HCT116 (cell line): Measurements from ENCODE around the gene UBXN10. TPM values are rescaled to one million over a fixed set of nuclear protein-coding genes. Genes with fewer than 3 reads are reported as not detected.
"Not testable (repeated sequence)": the region's sequence is repeated elsewhere in the genome, so short reads cannot be mapped to it uniquely, and the experiment has no call there.

Experiments
- ATAC-seq: fragments of 200-7000 bp; cut with Tn5 transposase; 2 replicates; pipeline ENCODE4 v1.9.1; 2020; ENCODE audit warnings: mild to moderate bottlenecking, moderate library complexity
- BruUV-seq: library from RNA; stranded (reverse); fragments of 400-500 nt; replicated peaks from 2 replicates; lab custom pipeline; 2021; lab: Mats Ljungman, UMichigan
- CTCF ChIA-PET: fragments of 300-600 bp; sonication (Branson Sonifier 250); formaldehyde crosslinking; loops from one replicate; lab custom pipeline; 2021; ENCODE audit warnings: antibody characterized with exemption; lab: Charles Lee
- POLR2A ChIA-PET: fragments of 300-600, 350-600 bp; sonication (Branson Sonifier 250); formaldehyde crosslinking; loops from one replicate; lab custom pipeline; 2021; ENCODE audit warnings: antibody characterized with exemption; lab: Charles Lee
- RAD21 ChIA-PET, 2 experiments: fragments of 300-600 bp; sonication (Branson Sonifier 250); formaldehyde crosslinking; loops; one replicate each; lab custom pipeline; 2023; ENCODE audit warnings: low total read pairs in 2 of 2; ENCODE audit not compliant: uncharacterized antibody in 2 of 2, unreplicated experiment in 2 of 2, low non-redundant PET in 1 of 2; lab: Charles Lee
- DNase-seq: peaks from one replicate; pipeline ENCODE4 v3.0.0-alpha.2; 2010; ENCODE audit warnings: low read depth, low spot score
- H2AFZ ChIP-seq: fragments of 200-600 bp; shearing (Covaris generic), sonication (generic); 2 replicates; pipeline ENCODE4 v1.6.1; 2017; ENCODE audit warnings: low read depth, mixed run types, mixed read lengths, antibody characterized with exemption, low read length; ENCODE audit not compliant: poor library complexity, severe bottlenecking
- H3K27ac ChIP-seq: 2 replicates; pipeline ENCODE4 v1.5.1; 2012; ENCODE audit warnings: low read depth, low read length
- H3K27me3 ChIP-seq: fragments of 200-600 bp; sonication (generic); 2 replicates; pipeline ENCODE4 v1.6.1; 2016; ENCODE audit warnings: mixed run types, low read length, mixed read lengths; ENCODE audit not compliant: insufficient read depth
- H3K36me3 ChIP-seq, 2 experiments: fragments of 200-500 bp in 1 of 2; fragments of 200-600 bp in 1 of 2; sonication (Bioruptor generic) in 1 of 2; sonication (generic) in 1 of 2; 2 replicates each; pipeline versions ENCODE4 v1.5.1 to v1.6.1; 2014 to 2016; ENCODE audit warnings: low read length in 2 of 2, inconsistent platforms in 1 of 2, mixed read lengths in 1 of 2, mixed run types in 1 of 2; ENCODE audit not compliant: insufficient read depth in 2 of 2, control insufficient read depth in 1 of 2
- H3K4me1 ChIP-seq, 2 experiments: fragments of 200-600 bp in 1 of 2; sonication (generic) in 1 of 2; 2 replicates each; pipeline versions ENCODE4 v1.5.1 to v1.6.1; 2012 to 2017; ENCODE audit warnings: low read length in 2 of 2, inconsistent platforms in 1 of 2, mild to moderate bottlenecking in 1 of 2, mixed read lengths in 1 of 2, mixed run types in 1 of 2, moderate library complexity in 1 of 2; ENCODE audit not compliant: insufficient read depth in 2 of 2, control insufficient read depth in 1 of 2
- H3K4me2 ChIP-seq: fragments of 200-600 bp; sonication (generic); 2 replicates; pipeline ENCODE4 v1.6.1; 2017; ENCODE audit warnings: mixed run types, low read length, mixed read lengths
- H3K4me3 ChIP-seq, 2 experiments: fragments of 200-600 bp in 1 of 2; sonication (generic) in 1 of 2; replicated peaks in 1 of 2; 2 replicates each; pipeline ENCODE4 v1.5.1; 2011 to 2016; ENCODE audit warnings: low read length in 2 of 2, control low read depth in 1 of 2, low read depth in 1 of 2, mild to moderate bottlenecking in 1 of 2, mixed read lengths in 1 of 2, mixed run types in 1 of 2
- H3K79me2 ChIP-seq: fragments of 200-600 bp; sonication (generic); 2 replicates; pipeline ENCODE4 v1.6.1; 2017; ENCODE audit warnings: mild to moderate bottlenecking, mixed run types, low read length, moderate library complexity, mixed read lengths; ENCODE audit not compliant: insufficient read depth
- H3K9ac ChIP-seq: fragments of 200-600 bp; sonication (generic); 2 replicates; pipeline ENCODE4 v1.6.1; 2016; ENCODE audit warnings: low read length, mixed read lengths
- H3K9me2 ChIP-seq: fragments of 200-600 bp; sonication (generic), shearing (Covaris generic); 2 replicates; pipeline ENCODE4 v1.6.1; 2017; ENCODE audit warnings: mixed run types, mild to moderate bottlenecking, moderate library complexity; ENCODE audit not compliant: insufficient read depth
- H3K9me3 ChIP-seq, 2 experiments: fragments of 200-500 bp in 1 of 2; fragments of 200-600 bp in 1 of 2; sonication (Bioruptor generic) in 1 of 2; sonication (generic) in 1 of 2; 2 replicates each; pipeline ENCODE4 v1.6.1; 2014 to 2017; ENCODE audit warnings: low read length in 2 of 2, mixed read lengths in 2 of 2, inconsistent platforms in 1 of 2, low read depth in 1 of 2, mild to moderate bottlenecking in 1 of 2, mixed run types in 1 of 2, moderate library complexity in 1 of 2; ENCODE audit not compliant: control insufficient read depth in 1 of 2, insufficient read depth in 1 of 2
- H4K20me1 ChIP-seq: fragments of 200-600 bp; sonication (generic), shearing (Covaris generic); 2 replicates; pipeline ENCODE4 v1.6.1; 2017; ENCODE audit warnings: mixed run types, mild to moderate bottlenecking, moderate library complexity; ENCODE audit not compliant: insufficient read depth
- ELF1 ChIP-seq: IDR thresholded peaks from 2 replicates; pipeline ENCODE4 v1.6.1; 2012; ENCODE audit warnings: low read depth, borderline replicate concordance
- EZH2phosphoT487 ChIP-seq: fragments of 200-600 bp; IDR thresholded peaks from 2 replicates; pipeline ENCODE4 v1.6.1; 2018; ENCODE audit warnings: antibody characterized with exemption, borderline replicate concordance
- JUND ChIP-seq: IDR thresholded peaks from 2 replicates; pipeline ENCODE4 v1.6.1; 2012
- MAX ChIP-seq: IDR thresholded peaks from 2 replicates; pipeline ENCODE4 v1.6.1; 2012
- POLR2A ChIP-seq: IDR thresholded peaks from 2 replicates; pipeline ENCODE4 v1.7.0; 2011; ENCODE audit warnings: borderline replicate concordance; ENCODE audit not compliant: insufficient read depth, insufficient read length; ENCODE audit errors: extremely low read depth
- POLR2AphosphoS5 ChIP-seq: IDR thresholded peaks from 2 replicates; pipeline ENCODE4 v1.6.1; 2011; ENCODE audit warnings: mild to moderate bottlenecking, low read depth, low read length, moderate library complexity
- REST ChIP-seq: IDR thresholded peaks from 2 replicates; pipeline ENCODE4 v1.6.1; 2012; ENCODE audit warnings: low read depth
- SIN3A ChIP-seq: IDR thresholded peaks from 2 replicates; pipeline ENCODE4 v1.6.1; 2012; ENCODE audit warnings: low read depth
- SP1 ChIP-seq: IDR thresholded peaks from 2 replicates; pipeline ENCODE4 v1.6.1; 2012; ENCODE audit warnings: low read depth
- SRF ChIP-seq: IDR thresholded peaks from 2 replicates; pipeline ENCODE4 v1.6.1; 2012; ENCODE audit warnings: low read depth
- TCF7L2 ChIP-seq: IDR thresholded peaks from 2 replicates; pipeline ENCODE4 v1.7.0; 2011; ENCODE audit warnings: borderline replicate concordance, inconsistent platforms; ENCODE audit not compliant: insufficient read depth, insufficient read length; ENCODE audit errors: extremely low read depth
- ZFX ChIP-seq: fragments of 450-650 bp; IDR thresholded peaks from 2 replicates; pipeline ENCODE4 v1.6.1; 2017
- intact Hi-C: fragments of 100-400 bp; cut with micrococcal nuclease; formaldehyde crosslinking; loops from 2 replicates; pipeline ENCODE4 v1.10.0; 2022
- total RNA-seq: library from RNA; stranded (reverse); gene quantifications from one replicate; pipeline ENCODE4 v1.2.1, GENCODE V29; 2021; ENCODE audit not compliant: unreplicated experiment

UBXN10 gene
- total RNA-seq, 1 experiment from 2014 or later: not detected

GRCh38 chr1:20229171-20229570 is 43.3 kb downstream of the UBXN10 start:
- Histone ChIP-seq H3K9me3 (no peaks in the 10 kb centered on the region), H3K36me3 (no peaks in the 10 kb centered on the region), H3K4me1 (no peaks in the 10 kb centered on the region), H4K20me1 (no peaks in the 10 kb centered on the region), H3K4me3 (no peak overlapping the region), H2AFZ (no peak overlapping the region), H3K9me2 (no peaks in the 10 kb centered on the region), H3K27ac (no peak overlapping the region), H3K27me3 (peaks cover 4% of the 10 kb centered on the region; the same call in 1 of the 2 replicates), H3K9ac (no peak overlapping the region), H3K79me2 (no peaks in the 10 kb centered on the region), H3K4me2 (no peak overlapping the region)
- intact Hi-C loops: no loop called here
- POLR2A ChIA-PET: no interaction called here
- ATAC-seq (no peak), DNase-seq (no peak)
- CTCF ChIA-PET: interaction anchor here (1.8 kb wide), 1 partner anchor 16 kb away, joined by 6 read pairs; no protein-coding TSS in a partner anchor
- RAD21 ChIA-PET: no interaction called here
- TF ChIP-seq JUND (no peak), SP1 (no peak), ELF1 (no peak), MAX (no peak), EZH2phosphoT487 (no peak), SIN3A (no peak), SRF (no peak), TCF7L2 (no peak), POLR2A (no peak), POLR2AphosphoS5 (no peak), ZFX (no peak), REST (no peak)
- no TSS peak for BruUV-seq

- H3K36me3 ChIP-seq, H3K27ac ChIP-seq, H3K4me2 ChIP-seq, H3K4me1 ChIP-seq, DNase-seq, POLR2A ChIA-PET, CTCF ChIA-PET, H3K27me3 ChIP-seq, ATAC-seq, H2AFZ ChIP-seq, H3K9ac ChIP-seq, BruUV-seq, H3K9me3 ChIP-seq, H3K79me2 ChIP-seq, intact Hi-C loops, H4K20me1 ChIP-seq, H3K4me3 ChIP-seq, RAD21 ChIA-PET, H3K9me2 ChIP-seq: not testable (repeated sequence)
Measured at GRCh38 chr1:20232564-20232963, 46.7 kb downstream of the UBXN10 start.
